Renal pelvis (tissue), 4 donors: ENCODE measurements around the gene CTLA4. TPM values are rescaled to one million over a fixed set of nuclear protein-coding genes. Genes with fewer than 3 reads are reported as not detected.

ENCODE experiments used
- DNase-seq: peaks from one replicate; pipeline ENCODE4 v3.0.0-alpha.2; 2013
- polyA plus RNA-seq, 3 donors: library from polyadenylated mRNA; unstranded; fragments of 120-200 nt; gene quantifications; one replicate each; pipeline ENCODE4 v1.2.1, GENCODE V29; 2013; ENCODE audit not compliant: insufficient read length in 3 of 3

CTLA4 gene
- polyA plus RNA-seq, 3 donors: not detected

DNA sequence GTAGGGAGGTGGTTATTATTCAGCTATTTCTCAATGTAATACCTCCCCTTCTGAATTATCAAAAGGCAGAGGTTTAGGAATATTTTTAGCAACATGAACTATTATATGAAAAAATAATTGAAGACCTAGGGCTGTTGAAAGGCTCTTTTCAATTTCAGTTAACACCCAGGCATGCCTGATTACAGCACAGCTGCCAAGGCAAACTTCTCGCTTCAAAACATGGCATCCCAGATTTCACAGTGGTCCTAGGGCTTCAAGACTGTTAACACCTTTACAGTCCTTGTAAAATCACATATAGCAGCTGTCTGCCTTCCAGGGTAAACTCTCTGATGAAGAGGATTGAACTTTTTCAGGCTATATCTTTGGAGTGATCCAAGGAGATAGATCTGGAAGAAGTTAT lies 23.2 kb downstream of the CTLA4 start:
- no peak for DNase-seq

GRCh38 chr2:203891474-203891873 lies 23.9 kb downstream of the CTLA4 start:
- DNase-seq: no peak

- no peak for DNase-seq
These were observed 24.6 kb downstream of the CTLA4 start for GRCh38 chr2:203892207-203892606.

DNA sequence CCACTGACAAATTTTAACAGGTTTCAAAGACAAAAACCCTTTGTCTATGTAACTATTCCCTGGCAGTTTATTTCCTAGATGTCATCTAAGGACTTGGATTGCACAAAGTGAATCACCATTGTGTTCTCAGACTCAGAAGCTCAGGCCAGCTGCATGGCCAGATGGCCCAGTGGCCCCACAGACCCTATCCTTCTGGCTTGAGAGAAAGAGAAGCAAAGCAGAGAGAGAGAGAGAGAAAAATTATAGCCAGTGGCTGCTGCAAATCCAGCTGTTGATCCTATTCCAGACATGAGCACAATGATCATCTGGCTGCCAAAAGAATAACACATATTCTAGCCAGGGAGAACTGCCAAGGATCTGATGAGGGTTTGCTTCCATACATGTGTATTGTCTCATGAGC lies 25.8 kb downstream of the CTLA4 start:
- peak; percentile 15 for DNase-seq

- DNase-seq: no peak
These were observed 26.3 kb downstream of the CTLA4 start for GRCh38 chr2:203893840-203894239.

DNA sequence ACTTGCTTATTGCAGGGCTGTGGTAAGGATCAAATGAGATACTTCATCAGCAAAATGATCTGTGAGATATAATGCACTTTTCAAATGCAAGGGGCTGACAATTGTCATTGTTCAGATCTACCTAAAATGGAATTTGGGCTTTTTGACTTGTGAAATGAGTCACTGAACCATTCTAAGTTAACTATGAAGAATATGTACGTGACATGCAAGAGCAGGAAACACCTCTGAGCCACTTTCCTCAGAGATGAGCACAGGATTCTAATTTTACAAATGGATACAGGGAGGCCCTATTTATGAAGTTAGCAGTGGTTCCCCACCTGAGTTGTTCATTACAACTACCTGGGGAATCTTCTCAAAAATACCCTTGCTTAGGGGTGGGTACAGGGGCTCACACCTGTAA lies 26.7 kb downstream of the CTLA4 start:
- no peak for DNase-seq

- no peak for DNase-seq
These were observed 30.0 kb downstream of the CTLA4 start for GRCh38 chr2:203897544-203897943.

GRCh38 chr2:203898657-203899056 lies 31.1 kb downstream of the CTLA4 start:
- no peak for DNase-seq

DNA sequence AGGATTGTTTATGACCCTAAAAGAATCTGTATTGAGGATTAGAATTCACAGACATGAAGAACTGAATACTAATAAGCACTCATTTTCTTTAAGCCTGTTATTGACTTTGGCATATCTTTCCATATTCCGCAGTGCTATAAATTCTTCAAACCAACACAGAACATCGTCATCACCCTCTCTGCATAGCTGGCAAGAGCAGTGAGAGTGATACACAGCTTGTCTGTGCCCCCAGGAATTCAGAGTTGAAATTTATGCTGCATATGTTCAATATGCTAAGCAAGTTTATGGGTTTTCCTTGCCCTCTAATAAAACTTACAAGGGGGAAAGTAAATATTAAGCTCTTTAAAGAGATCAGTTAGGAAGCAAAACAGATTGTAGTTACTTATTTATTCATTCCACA lies 32.7 kb downstream of the CTLA4 start:
- DNase-seq: peak; percentile 34

DNA sequence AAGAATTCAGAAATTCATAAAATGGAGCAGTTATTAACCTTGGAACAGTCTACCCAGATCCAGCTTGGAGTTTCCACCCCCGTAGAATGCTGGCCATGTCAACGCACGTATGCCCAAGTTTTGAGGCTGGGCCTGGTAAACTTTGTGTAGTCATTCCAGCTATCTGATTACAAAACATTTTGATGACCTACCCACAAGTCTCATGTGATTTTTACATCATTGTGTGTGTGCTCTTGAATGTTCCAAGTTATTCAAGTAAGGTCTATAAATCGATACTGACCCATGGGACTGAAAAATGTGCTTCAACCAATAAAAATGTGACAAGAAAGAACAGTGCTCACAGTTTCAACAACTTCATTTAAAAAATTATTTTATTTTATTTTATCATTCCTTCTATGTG lies 36.5 kb downstream of the CTLA4 start:
- no peak for DNase-seq

DNA sequence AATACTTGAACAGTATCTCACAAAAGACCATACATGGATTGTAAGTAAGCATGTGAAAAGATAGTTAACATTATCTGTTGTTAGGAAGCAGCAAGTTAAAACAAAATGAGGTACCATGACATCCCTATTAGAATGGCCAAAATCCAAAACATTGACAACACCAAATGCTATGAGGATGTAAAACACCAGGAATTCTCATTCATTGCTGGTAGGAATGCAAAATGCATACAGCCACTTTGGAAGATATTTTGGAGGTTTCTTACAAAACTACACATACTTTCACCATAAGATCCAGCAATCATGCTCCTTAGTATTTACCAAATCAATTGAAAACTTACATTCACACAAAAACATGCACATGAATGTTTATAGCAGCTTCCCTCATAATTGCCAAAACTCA lies 38.1 kb downstream of the CTLA4 start:
- DNase-seq: no peak

DNA sequence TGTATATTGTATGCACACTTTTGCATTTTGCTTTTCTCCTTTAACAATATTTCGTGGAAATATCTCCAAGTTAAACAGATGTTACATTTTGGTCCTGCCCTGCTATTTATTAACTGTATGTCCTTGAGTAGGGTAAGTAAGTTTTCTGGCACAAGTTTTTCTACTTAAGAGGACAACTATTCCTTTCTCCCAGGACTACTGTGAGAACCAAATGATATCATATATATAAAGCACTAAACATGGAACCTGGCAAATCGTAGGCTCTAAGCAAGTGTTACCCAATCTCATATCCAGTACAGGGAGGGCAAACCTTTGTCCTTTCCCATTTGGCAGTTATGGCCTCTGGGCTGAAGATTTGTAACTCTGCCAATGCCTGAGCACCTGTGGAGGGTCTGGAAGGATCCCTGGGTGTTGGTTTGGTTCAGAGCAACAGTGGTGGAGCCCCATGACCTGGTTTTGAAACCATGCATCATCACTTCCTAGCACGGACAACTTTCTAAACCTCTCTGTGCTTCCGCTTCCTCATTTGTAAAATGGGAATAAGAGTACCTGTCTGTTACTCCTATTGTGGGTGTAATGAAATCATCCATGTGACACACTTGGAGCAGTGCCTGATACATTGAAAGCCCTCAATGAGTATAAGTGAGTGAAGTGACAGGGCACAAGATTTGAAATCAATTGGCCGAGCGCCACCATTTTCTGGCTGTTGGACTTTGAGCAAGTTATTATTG lies 40.7 kb downstream of the CTLA4 start:
- no peak for DNase-seq

- no peak for DNase-seq
These were observed 41.2 kb downstream of the CTLA4 start for GRCh38 chr2:203908797-203909185.

GRCh38 chr2:203909261-203909967 lies 41.8 kb downstream of the CTLA4 start:
- DNase-seq: peak; percentile 71

- no peak for DNase-seq
These were observed 42.4 kb downstream of the CTLA4 start for GRCh38 chr2:203909974-203910373.

GRCh38 chr2:203913947-203914346 lies 46.4 kb downstream of the CTLA4 start:
- DNase-seq: no peak

DNA sequence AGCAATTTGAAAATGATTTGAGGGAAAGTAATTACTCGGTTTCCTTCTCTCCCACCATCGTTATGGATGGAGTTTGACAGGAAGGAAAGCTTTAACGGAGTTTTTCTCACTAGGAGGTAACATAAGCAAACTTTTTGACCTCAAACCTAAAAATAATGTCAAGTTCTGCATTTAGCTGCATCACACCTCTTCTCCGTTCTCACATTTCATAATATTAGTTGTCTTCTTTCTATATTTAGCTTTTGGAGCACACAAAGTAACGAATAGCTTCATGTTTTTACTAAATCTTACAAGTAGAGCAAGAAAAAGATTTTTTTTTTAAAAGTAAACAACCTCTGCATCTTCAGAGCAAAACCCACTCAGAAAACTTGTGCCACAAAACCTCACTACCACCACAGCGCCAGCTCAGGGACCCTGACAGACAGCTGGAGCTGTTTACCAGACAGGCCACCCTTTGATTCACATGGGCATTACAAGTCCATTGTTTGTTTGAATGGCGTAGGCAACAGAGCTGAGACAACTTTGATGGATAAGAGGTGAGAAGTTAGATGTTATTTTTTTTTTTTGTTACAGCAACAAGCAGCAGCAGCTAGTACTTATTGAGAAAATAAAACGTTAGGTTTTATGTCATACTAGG lies 47.1 kb downstream of the CTLA4 start:
- no peak for DNase-seq

DNA sequence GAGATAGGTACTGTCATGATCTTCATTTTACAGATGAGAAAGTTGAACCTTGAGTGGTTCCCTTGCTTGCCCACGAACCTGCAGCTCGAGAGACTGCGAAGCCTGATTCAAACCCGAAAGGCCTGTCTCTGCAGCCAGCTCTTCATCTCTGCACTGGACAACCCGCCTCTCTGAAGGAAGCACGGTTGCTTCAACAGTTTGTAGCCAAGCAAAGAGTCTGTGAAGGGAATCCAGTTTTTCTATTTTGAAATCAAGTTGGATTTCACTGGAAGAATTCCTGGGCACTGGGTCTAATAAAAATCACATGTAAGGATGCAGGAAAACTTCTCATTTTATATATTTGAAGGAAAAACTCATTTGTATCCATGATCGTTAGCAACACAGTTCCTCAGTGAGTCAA lies 47.7 kb downstream of the CTLA4 start:
- no peak for DNase-seq

DNA sequence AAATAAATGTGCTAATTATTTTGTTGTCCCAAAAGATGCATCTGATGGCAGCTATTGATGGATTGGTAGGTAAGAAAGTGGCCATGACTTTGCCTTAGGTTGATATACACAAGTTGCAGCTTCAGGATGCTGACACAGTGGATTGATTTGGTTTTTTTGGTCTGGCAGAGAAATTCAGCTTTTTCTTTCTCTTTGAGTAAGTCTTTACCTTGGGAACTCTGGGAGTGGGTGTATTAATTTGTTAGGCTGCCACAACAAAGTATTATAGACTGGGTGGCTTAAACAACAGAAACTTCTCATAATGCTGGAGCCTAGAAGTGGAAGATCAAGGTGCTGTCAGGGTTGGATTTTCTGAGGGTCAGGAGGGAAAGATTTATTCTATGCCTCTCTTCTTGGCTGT lies 49.2 kb downstream of the CTLA4 start:
- no peak for DNase-seq

GRCh38 chr2:203918264-203918663 lies 50.7 kb downstream of the CTLA4 start:
- peak; percentile 41 for DNase-seq

DNA sequence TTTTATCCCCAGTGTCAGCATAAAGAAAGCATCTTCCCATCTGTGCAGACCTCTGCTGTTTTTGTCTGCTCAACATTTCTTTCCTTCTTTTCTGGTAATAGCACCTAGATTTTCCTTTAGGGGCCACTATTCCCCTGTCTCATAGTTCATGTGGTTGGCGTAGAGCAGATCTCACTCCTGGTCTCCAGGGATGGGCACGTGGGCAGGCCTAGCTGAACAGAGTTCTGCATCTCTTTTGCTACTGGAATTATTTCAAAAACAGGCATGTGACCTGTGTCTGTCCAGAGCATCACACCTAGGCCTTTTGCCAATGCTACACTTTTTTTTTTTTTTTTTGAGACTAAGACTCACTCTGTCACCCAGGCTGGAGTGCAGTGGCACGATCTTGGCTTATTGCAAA lies 51.3 kb downstream of the CTLA4 start:
- DNase-seq: no peak
